HG03060 (cell line): ENCODE data around the gene LOXL1.

ENCODE experiments used
- ATAC-seq: cut with Tn5 transposase; IDR thresholded peaks from one replicate; pipeline ENCODE4 v1.9.1; 2021; ENCODE audit warnings: low read depth, moderate number of reproducible peaks; ENCODE audit not compliant: unreplicated experiment

The LOXL1 gene, protein sequence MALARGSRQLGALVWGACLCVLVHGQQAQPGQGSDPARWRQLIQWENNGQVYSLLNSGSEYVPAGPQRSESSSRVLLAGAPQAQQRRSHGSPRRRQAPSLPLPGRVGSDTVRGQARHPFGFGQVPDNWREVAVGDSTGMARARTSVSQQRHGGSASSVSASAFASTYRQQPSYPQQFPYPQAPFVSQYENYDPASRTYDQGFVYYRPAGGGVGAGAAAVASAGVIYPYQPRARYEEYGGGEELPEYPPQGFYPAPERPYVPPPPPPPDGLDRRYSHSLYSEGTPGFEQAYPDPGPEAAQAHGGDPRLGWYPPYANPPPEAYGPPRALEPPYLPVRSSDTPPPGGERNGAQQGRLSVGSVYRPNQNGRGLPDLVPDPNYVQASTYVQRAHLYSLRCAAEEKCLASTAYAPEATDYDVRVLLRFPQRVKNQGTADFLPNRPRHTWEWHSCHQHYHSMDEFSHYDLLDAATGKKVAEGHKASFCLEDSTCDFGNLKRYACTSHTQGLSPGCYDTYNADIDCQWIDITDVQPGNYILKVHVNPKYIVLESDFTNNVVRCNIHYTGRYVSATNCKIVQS

DNA sequence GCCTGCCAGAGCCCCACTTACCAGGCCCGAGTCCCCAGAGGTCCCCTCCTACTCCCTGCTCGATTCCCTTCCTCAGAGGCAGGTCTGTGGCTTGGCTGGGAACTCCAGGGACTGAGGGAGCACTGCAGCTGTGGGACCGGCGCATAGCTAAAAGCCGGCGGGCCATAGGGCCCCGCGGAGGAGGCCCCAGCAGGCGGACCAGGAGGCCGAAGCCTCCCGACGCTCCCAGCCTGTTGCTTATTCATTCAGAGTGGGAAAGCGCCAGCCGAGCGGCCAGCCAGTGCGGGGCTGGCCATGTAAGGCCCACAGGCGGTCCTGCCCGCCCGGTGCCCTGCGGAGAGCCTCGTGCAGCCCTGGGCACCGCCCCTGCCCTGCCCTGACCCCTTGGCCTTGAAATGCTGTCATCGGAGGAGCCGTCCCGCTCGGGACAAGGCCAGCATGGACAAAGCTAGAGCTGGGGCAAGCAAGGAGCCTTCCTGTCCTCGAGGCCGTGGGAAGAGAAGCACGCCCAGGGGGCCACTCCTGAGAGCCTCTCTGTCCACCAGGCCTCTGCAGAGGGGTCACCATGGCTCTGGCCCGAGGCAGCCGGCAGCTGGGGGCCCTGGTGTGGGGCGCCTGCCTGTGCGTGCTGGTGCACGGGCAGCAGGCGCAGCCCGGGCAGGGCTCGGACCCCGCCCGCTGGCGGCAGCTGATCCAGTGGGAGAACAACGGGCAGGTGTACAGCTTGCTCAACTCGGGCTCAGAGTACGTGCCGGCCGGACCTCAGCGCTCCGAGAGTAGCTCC, at the start of gene LOXL1:
TSS of gene LOXL1 (plus strand) at position 244 of the 784 bp plus-strand sequence. CDS start at position 566, 322 bp downstream.
- ATAC-seq: no peak

DNA sequence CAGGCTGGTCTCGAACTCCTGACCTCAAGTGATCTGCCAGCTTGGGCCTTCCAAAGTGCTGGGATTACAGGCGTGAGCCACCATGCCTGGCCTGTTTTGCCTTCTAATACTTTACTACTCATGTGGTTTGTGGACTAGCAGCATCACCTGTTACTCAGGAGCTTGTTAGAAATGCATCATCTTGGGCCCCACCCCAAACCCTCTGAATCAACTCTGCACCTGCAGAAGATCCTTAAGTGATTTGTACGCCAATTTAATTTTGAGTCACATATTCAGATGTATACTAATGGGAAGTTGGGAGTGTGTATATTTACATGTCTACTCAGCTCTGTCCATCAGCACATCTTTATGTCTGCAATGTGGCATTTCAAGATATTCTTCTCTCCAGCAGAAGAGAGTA, 46.8 kb upstream of the LOXL1 start:
- ATAC-seq: no peak

DNA sequence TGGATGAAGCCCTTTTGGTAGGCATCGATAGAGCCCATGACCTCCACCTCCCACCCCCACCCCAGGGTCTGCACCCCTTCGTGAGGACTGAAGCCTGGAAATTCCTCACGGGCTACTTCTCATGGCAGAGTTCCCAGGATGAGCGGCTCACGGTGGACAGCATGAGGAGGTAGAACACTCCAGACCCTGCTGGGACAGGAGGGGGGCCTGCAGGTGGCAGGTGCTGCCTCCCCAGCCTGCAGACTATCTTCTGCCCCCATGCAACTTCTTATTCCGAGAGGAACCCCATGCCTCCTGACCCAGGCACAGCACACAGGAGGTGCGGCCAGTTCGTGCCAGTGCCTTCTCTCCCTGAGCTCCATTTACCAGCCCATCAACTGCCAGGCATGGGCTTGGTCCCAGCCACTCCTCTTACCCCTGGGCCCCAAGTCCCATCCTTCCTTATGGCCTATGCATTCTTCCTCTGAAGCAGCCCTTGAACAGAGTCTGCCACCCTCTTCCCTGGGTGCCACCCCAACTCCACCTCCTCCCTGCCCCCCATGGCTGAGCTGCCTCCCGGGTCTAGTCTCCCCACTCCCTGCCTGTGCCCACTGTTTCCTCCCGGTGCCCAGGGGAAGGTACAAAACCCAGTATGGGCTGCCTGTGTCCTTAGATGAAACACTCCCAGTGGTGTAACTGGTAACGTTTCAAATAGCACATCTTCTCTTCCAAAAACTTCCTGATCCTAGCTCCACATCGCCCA, 44.5 kb upstream of the LOXL1 start:
- ATAC-seq: no peak

DNA sequence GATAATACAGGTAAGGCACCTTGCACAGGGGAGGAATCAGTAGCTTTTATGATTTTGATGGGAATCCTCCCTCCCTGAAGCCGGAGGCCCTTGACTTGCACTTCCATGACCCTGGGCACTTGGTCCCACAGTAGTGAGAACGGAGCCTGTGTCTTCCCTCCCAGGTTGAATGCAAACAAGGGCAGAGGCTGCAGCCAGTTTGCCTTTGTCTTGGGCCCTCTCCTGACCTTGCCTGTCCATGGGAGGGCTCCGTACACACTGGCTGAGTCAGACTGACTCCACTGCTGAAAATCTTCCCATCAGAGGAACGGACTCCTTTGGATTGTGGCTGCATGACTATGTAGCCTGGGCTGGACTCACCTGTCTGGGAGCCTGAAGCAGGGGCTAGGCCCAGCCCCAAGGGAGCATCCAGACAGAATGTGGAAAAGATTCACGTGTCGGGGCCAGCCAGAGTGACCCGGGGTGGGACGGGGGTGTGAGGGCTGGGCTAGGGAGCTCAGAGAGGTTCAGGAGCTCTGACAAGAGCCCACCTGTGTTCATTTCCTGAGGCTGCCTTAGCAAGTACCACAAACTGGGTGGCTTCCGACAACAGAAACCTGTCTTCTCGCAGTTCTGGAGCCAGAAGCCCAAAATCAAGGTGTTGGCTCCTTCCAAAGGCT, 43.4 kb upstream of the LOXL1 start:
- no peak for ATAC-seq

DNA sequence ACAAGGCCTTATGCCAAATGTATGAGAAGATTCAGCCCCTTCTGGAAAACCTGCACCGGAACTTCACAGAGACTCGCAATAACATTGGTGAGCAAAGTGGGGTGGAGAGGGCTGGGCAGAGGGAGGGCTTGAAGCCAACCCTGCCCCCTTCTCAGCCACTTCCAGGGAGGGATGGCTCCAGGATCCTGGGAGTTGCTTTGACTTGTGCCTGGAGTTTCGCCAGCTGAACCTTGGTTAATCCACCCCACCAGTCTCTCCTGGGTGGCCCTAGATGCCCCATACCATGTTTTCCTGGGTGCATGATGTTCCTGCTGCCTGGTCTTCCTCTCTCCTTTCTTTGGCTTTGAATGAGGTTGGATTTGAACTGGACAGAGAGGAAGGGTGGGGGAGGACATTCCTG, 42.1 kb upstream of the LOXL1 start:
- no peak for ATAC-seq

DNA sequence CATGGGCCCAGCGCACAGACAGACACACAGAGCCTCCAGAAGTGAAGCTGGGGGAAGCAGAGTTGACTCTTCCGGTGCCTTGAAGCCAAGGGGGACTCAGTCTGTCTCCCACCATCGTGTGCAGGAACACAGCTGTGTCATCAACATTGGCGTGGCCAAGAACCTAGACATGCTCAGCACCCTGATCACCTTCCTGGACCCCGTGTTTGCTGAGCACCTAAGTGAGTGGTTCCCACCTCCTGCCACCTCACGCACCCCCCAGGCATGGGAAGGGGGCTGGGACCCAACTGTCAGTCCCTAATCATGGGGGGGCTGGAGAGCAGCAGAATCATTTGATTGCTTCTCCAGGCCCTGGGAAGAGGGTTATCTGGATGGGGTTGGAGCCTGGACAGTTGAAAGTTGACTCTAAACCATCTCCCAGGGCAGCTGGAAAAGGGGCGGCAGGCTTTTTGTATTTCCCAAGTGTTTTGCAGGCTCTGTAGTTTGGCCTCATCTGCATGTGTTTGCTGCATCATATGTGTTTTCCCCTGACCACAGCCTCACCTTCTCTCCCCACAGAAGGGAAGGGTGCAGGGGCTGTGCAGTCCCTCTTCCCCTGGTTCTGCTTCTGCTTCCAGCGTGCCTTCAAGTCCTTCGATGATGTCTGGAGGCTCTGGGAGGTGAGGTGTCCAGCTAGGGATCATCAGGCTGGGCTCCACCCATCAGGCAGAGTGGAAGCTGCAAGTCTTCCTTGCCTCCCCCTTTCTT, 40.1 kb upstream of the LOXL1 start:
- no peak for ATAC-seq

DNA sequence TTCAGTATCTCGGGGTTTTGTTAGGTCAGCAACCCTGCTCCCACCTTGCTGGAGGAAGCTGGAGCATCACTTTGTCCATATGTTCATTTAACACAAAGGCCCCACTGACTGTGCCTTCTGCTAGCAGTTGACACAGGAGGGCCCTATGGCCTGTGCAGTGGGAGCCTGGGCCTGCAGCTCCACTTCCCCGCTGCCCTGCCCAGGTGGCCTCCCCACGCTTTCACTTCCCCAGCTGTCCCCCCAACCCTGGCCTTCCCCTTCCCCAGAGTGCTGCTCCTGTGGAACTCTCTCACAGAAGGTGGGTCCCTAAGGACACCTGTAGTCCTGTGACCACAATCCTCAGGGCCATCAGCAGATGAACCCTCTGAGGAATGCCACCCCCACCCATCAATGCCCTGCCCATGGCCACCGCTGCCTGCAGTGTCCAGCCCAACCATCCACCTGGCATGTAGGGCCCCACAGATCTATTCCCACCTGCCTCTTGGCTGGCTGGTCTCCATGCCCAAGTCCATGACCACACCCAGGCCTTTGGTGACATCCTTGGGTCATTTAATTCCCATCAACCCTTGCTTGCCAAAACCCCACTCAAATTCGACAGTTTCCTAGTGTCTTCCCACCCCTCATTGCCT, 39.4 kb upstream of the LOXL1 start:
- ATAC-seq: no peak

DNA sequence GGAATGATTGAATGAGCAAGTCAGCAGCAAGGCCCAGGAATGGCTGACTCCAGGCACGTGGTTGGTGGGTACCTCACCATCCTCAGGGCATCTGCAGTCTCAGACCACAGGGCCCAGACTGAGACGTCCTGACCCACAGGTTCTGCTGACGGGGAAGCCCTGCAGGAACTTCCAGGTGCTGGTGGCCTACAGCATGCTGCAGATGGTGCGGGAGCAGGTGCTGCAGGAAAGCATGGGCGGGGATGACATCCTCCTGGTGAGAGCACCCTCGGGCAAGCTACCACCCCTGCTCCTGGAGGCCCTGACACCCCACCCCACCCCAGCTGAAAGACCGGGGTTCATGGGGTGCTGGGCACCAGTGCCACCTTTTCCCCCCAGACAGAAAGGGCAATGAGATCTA, 38.8 kb upstream of the LOXL1 start:
- ATAC-seq: no peak

DNA sequence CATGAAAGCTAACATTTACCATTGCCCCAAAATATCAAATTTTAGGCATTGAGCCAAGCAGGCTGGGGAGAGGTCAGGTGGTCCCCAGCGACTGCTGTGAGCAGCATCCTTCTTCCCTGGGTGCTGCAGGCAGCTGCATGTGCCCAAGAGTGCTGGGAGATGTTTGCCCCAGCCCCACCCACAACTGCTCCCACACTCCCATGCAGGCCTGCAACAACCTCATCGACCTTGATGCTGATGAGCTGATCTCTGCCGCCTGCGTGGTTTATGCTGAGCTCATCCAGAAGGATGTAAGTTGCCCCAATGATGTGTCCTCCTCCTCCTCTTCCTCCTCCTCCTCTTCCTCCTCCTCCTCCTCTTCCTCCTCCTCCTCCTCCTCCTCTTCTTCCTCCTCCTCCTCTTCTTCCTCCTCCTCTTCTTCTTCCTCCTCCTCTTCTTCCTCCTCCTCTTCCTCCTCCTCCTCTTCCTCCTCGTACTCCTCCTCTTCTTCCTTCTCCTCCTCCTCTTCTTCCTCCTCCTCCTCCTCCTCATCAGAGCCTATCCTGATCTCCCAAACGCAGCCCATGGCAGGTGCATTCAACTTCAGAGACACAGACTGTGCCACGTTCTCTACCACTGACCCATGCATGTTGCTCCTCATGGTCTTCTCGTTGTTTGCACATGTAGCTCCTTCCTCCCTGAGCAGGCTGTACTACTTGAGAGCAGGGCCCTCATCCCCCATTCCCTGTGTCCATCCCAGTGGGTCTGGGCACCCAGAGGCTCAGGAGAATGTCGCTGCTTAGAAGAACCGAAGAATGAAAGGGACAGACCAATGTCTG, 37.8 kb upstream of the LOXL1 start:
- no peak for ATAC-seq

DNA sequence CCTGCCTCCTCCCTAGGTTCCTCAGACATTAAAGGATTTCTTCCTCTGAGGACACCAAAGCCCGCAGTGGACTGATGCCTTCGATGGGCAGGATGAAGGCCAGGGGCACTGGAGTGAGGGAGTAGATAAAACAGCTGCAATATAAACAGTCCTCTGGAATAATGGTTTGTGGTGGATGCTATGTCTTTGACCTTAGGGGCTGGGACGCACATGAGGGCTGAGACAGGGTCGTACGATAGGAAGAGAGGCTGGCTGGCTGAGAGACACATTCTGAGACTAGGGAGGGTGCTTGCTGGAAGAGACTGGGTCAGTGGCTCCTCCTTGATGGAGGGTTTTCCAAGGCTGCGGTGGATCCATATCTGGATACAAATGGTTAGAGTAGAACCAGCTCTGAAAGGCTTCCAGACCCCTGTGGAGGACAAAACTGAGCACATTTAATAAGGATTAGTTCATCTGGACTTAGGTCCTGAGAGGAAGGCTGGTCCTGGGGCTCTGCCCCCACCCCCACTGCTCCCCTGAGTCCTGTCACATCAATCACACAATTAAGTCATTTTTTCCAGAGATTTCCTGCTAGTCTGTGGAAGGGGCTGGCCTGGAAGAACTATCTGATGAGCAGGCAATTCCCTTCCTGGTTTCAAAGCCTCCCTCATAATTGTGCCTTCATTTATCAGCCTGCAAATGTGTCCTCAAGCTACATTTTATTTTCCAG, 37.1 kb upstream of the LOXL1 start:
- ATAC-seq: no peak

DNA sequence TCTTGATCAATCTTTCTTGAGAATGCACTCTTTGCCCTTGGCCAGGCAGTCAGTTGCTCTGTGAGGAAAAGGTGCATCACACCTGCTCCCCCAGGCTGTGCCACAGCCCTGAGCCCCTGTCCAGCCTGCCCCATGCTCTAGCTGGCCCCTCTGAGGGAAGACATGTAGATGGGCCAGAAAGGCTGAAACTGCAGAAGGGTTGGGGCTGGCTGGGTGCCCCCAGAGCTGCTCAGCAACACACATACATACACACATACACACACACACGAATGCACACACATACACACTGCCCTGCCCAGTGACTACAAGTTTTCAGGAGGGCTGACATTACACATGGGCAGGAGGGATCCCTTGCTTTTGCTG, 36.5 kb upstream of the LOXL1 start:
- no peak for ATAC-seq

DNA sequence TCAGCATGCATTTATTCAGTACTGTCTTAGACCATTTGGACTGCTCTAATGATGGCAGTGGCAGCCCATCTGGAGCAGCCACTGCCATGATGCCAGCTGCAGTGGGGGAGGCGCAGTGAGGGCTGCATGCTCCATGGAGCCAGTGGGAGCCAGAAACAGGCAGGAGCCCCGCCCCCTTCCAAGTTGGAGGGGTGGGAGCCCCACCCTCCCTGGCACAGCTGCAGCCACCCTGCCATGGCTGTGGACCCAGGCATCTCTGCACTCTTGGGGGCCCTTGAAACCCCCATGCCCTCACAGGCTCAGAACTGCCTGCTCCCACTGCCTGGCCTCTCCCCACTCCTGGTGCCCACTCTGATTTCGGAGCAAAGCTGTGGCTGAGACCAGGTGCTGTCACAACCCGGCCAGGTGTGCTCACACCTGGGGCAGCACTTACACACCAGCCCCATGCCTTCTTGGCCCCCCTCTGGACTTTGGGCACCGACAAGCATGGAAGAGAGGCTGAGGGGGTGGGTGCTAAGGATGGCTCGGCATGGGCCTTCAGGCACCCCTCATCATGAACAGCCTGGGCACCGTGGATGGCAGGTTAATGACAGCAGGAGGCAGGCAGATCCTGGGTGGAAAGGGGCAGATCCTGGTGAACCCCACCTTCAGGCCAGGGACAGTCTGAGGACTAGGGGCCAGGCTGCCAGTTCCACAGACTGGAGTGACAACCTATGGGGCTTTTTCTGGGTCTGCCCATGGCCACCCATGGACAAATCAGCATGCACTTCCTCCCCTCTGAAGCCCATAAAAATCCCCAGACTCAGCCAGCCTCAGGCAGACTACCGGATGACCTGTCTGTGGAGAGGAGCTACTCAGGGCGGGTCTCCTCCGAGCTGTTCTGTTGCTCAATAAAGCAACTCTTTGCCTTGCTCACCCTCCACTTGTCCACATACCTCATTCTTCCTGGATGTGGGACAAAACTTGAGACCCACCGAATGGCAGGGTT, 34.6 kb upstream of the LOXL1 start:
- no peak for ATAC-seq

DNA sequence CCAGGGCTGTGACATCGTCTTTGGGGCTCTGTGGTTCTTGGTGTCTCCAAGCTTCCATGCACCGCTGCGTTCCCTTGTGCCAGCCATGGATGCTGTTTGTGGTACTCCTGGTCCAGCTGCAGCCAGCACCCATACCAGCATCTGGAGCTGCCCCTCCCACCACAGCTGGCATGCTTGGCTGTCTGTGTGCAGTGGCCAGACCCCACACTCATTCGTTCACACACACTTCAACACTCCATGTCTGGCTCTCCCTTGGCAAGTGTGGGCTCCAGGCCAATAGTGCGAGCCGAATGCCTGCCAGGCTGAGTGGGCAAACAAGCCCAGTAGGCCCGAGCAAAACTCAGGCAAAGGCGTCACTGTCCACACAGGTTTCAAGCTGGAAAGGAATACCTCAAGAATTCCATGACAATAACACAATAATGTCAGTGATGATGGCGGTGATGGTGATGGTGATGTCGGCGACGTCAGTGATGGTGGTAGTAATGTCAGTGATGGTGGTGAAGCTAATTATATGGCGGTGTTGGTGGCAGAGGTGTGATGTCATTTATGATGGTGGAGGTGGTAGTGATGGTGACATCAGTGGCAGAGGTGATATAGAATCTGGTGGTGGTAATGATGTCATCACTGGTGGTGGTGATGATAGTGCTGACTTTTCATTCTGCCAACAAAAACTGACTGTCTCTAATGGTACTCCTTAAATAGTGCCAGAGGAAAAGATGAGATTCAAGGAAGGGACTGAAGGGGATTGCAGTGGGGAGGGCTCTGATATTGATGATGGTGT, 33.6 kb upstream of the LOXL1 start:
- ATAC-seq: no peak

DNA sequence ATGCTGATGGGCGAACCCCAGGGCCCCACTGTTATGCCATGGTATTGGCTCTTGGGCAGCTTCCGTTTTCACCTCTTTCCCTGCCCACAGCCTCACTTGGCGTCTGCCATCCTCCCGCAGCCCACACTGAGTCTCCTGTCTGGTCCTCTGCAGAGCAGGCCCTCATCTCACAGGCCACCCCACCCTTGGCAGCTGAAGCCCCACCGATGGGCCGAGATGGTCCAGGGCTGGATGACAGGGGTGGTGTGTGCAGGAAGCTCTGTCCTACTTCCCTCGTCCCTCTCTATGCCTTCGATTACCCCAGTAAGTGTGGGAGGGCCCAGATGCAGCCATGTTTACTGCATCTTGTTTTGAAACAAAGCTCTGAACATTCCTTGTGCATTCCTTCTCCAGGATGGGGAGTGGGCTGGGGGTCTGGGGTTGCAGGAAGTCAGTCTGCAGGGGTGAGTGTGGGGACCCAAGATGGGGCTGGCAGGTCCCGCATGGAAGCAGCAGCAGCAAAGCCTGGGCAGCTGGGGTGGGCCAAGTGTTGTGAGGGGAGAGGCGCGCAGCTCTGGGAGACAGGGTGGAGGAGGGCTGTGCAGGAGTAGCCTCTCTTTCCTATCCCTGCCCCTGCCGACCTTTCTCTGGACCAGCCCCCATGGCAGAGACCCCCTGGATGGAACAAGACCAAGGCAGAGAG, 32.0 kb upstream of the LOXL1 start:
- ATAC-seq: no peak
